GM21528 (cell line): ENCODE data around the gene DAPK2.

Source experiments
- ATAC-seq: cut with Tn5 transposase; IDR thresholded peaks from one replicate; pipeline ENCODE4 v1.9.1; 2021; ENCODE audit warnings: mild to moderate bottlenecking, moderate library complexity; ENCODE audit not compliant: unreplicated experiment, low FRiP score

DAPK2 gene

GRCh38 chr15:63880744-63881143, 165.5 kb downstream of the DAPK2 start:
- ATAC-seq: no peak

GRCh38 chr15:63879995-63880394, 166.3 kb downstream of the DAPK2 start:
- ATAC-seq: no peak

DNA sequence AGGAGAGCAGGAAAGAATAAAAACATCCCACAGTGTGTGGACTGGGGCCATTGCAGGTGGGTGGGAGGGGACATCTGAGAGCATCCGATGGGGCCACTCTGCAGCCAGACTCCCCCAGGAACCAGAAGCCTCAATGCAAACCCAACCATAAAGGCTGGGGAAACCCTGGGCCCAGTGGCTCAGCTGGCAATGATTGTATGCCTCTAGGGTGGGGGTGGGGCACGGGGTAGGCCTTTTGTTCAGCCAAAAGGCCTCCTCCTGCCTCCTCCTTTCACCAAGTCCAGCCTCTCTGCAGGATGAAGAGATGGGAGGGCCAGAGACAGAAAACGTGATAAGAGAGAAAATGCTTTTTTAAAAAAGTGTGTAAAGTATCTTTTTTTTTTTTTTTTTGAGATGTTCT, 167.1 kb downstream of the DAPK2 start:
- ATAC-seq: no peak

GRCh38 chr15:63877713-63878271, 168.5 kb downstream of the DAPK2 start:
- ATAC-seq: no peak

DNA sequence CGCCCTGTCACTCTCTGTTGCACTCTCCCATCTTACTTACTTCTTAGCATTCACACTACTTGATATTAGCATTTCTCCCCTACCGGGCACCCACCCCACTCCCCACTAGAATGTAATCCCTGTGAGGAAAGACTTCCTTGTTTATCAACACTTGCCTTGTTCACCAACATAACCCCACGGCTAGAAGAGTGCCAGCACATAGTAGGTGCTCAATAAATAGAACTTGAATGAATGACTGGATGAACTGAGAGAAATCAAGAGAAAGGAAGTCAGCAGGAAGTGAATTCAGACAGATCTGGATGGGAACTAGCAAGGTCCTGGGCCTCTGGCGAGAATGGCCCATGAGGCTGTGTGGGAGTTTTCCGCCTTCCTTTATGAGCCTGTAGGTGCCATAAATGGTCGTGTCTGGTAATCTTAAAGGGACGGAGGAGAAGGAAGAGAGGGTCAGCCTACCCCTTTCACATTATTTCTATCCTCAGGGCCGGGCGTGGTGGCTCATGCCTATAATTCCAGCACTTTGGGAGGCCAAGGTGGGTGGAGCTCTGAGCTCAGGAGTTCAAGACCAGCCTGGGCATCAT, 170.1 kb downstream of the DAPK2 start:
- ATAC-seq: no peak

DNA sequence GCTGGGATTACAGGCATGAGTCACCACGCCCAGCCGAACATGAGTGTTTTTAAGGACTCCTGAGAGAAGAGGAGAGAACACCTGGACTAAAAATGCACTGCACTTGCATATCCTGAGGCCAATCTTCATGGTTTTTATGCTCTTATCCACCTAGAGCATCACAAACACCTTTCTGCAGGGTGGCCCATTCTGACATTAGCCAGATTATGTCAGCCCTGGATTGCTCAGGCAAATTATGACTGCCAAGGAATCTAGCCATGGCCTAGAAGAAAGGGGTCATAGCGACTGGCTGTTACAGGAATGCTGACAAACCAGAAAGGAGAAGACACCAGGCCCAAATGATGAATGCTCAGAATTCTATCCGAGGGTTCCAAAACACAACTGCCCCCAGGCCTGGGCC, 171.7 kb downstream of the DAPK2 start:
- no peak for ATAC-seq

DNA sequence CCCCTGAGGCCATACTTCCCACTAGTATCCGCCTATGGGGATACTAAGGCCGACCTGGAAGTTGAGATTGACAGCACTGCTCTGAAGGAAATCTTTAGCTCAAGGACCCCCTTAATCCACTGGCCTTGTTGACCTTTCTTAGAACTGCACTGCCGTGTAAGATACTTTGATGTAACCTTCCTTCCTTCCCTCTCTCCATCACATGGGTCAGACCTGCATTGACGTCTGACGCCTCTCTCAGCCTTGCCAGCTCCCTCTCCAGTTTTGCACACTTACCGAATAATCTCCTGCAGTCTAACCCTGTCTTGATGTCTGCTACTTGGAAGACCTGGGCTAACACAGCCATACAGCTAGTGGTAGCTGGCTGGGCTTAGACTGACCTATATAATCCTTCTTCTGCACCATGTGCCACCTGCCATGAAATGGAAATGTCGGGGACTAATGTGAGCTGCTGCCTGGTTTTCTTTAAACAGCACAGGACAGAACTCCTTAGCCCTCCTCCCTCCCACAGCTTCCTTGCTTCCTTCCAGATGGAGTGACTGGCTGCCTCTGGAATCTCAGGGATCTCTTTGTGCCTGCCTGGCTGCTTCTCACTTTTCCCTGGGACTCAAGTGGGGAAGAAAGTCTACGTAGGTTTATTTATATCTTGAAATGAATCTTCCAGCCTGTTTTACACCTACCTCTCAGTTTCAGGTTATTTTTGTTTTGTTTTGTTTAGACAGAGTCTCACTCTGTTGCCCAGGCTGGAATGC, 173.3 kb downstream of the DAPK2 start:
- no peak for ATAC-seq

- ATAC-seq: no peak
Measured at GRCh38 chr15:63870487-63871209, 175.6 kb downstream of the DAPK2 start.

DNA sequence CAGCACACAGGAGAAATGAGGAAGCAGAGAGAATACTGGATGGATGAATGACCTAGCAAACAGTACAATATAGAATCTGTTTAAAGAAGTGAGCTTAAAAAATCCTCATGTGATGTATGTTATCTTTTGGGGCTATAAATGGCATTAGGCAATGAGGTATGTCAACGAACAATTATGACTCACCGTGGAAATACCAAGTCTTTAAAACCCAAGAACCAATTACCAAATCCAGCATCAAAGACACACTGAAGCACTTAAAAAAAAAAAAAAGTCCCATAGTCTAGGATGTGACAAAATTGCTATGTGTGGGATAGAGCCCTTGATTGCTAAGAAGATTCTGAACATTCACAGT, 176.3 kb downstream of the DAPK2 start:
- no peak for ATAC-seq

- no peak for ATAC-seq
Measured at GRCh38 chr15:63869371-63870042, 176.8 kb downstream of the DAPK2 start.

DNA sequence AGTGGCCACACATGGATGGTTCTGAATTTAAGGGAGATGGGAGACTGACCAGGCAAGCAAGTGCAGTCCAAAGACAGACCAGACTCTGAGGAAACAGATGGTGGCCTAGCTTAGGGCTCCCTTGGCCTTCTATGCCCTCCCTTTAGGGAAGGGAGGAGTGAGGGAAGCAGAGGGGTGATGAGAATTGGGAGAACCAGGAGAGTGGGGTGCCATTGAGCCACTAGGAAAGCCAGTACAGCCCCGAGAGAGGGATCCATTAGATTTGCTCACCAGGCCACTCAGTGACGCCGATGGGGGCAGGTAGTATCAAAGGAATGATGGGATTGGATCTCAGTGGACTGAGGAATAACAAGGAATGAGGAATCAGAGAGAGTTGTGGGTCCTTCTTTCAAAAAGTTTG, 182.1 kb downstream of the DAPK2 start:
- ATAC-seq: no peak

DNA sequence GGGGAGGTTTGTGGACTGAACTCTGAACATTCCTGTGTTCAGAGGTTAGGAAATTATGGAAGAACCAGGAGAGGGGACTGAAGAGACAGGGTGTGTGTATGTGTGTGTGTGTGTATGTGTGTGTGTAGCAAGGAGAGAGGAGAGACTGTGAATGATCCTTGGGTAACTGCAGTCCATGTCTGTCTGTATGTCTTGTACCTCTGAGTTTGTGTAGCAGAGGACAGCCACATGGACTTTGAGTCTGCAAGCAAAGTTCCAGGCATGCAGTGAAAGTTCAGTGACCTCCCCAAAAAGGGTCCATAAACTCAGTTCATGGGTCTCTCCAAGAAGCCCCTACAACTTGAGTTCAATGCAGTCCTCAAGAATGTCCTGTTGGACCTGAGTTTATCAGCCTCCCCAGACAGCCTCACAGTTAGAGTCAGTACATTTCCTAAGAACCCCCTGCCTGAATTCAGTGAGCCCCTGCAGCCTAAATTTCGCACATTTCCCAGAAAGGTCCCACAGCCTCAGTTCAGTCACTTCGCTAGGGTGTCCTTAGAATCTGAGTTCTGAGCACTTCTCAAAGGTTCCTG, 184.3 kb downstream of the DAPK2 start:
- no peak for ATAC-seq

GRCh38 chr15:63860555-63860954, 185.7 kb downstream of the DAPK2 start:
- no peak for ATAC-seq

- ATAC-seq: no peak
Measured at GRCh38 chr15:63860155-63860554, 186.1 kb downstream of the DAPK2 start.

- no peak for ATAC-seq
Measured at GRCh38 chr15:63858881-63859280, 187.4 kb downstream of the DAPK2 start.

DNA sequence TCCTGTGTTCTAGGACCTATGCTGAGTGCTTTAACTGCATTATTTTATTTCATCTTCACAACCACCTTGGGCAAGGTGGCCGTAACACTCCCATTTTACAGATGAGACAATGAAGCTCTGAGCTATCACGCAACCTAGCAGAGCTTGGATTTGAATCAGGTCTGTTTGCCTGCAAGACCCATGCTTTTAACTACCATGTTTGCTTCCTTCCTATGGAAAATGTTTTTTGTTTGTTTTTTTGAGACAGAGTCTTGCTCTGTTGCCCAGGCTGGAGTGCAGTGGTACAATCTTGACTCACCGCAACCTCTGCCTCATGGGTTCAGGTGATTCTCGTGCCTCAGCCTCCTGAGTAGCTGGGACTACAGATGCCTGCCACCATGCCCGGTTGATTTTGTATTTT, 187.8 kb downstream of the DAPK2 start:
- ATAC-seq: no peak

- no peak for ATAC-seq
Measured at GRCh38 chr15:63857461-63857856, 188.8 kb downstream of the DAPK2 start.
